Loucy (cell line): Measurements from ENCODE around the gene THOC1.

Source experiments
- EZH2phosphoT487 ChIP-seq: fragments of 200-600 bp; IDR thresholded peaks from 2 replicates; pipeline ENCODE4 v1.6.1; 2018; ENCODE audit warnings: antibody characterized with exemption, mild to moderate bottlenecking, moderate library complexity, borderline replicate concordance
- TF ChIP-seq, protein P1 (sequence below): fragments of 200-600 bp; sonication (generic); conservative IDR thresholded peaks from 2 replicates; pipeline ENCODE4 v1.5.1; 2014; ENCODE audit warnings: mild to moderate bottlenecking, antibody characterized with exemption, low read length

DNA sequence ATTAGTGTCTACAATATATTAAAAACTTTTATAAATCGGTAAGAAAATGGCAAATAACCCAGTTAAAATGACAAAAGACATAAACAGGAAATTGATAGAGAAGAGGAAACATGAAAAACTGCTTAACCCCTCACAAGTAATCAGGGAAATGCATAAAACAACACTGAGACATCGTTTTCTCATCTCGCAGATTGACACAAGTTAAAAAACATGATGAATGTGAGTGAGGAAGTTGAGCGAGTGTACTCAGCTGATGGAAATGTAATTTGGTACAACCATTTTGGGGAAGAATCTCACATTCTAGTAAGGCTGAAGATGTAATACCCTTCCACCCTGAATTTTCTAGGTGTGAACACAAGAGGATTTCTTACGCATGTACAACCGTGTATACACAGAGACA, 18.0 kb upstream of the THOC1 start:
- TF ChIP-seq, protein P1, sequence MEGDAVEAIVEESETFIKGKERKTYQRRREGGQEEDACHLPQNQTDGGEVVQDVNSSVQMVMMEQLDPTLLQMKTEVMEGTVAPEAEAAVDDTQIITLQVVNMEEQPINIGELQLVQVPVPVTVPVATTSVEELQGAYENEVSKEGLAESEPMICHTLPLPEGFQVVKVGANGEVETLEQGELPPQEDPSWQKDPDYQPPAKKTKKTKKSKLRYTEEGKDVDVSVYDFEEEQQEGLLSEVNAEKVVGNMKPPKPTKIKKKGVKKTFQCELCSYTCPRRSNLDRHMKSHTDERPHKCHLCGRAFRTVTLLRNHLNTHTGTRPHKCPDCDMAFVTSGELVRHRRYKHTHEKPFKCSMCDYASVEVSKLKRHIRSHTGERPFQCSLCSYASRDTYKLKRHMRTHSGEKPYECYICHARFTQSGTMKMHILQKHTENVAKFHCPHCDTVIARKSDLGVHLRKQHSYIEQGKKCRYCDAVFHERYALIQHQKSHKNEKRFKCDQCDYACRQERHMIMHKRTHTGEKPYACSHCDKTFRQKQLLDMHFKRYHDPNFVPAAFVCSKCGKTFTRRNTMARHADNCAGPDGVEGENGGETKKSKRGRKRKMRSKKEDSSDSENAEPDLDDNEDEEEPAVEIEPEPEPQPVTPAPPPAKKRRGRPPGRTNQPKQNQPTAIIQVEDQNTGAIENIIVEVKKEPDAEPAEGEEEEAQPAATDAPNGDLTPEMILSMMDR, result no peak
- TF ChIP-seq EZH2phosphoT487, result no peak
